GM21390 (cell line): Measurements from ENCODE around the gene CMTM2.
"Not testable (repeated sequence)": the region's sequence is repeated elsewhere in the genome, so short reads cannot be mapped to it uniquely, and the experiment has no call there.

Experiments used
- ATAC-seq: cut with Tn5 transposase; IDR thresholded peaks from one replicate; pipeline ENCODE4 v1.9.1; 2021; ENCODE audit not compliant: unreplicated experiment

Gene CMTM2

DNA sequence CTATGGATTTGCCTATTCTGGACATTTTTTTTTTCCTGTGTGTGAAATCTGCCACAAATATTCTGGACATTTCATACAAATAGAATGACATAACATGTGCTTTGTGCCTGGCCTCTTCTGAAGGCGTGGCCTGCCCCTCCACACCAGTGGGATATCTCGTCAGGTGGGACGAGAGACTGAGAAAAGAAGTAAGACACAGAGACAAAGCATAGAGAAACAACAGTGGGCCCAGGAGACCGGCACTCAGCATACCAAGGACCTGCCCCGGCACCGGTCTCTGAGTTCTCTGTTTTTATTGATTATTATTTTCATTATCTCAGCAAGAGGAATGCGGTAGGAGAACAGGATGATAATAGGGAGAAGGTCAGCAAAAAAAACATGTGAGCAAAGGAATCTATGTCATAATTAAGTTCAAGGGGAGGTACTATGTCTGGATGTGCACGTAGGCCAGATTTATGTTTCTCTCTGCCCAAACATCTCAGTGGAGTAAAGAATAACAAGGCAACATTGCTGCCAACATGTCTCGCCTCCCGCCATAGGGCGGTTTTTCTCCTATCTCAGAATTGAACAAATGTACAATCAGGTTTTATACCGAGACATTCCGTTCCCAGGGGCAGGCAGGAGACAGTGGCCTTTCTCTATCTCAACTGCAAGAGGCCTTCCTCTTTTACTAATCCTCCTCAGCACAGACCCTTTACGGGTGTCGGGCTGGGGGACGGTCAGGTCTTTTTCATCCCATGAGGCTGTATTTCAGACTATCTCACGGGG, 48.5 kb downstream of the CMTM2 start:
- ATAC-seq = not testable (repeated sequence)

DNA sequence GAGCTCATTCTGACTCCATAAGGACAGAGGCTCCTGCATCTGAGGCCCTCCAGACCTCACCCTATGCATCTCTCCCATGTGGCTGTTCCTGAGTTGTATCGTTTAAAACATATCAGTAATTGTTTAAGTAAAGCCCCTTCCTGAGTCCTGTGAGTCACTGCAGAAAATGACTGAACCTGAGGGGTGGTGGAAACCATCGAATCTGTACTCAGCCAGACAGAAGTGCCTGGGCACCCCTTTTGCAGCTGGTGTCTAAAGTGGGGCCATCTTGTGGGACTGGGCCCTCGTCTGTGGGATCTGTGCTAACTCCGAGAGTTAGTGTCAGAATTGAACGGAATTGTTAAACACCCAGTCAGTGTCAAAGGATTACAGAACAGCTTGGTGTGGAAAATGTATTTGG, 50.6 kb downstream of the CMTM2 start:
- ATAC-seq = no peak

DNA sequence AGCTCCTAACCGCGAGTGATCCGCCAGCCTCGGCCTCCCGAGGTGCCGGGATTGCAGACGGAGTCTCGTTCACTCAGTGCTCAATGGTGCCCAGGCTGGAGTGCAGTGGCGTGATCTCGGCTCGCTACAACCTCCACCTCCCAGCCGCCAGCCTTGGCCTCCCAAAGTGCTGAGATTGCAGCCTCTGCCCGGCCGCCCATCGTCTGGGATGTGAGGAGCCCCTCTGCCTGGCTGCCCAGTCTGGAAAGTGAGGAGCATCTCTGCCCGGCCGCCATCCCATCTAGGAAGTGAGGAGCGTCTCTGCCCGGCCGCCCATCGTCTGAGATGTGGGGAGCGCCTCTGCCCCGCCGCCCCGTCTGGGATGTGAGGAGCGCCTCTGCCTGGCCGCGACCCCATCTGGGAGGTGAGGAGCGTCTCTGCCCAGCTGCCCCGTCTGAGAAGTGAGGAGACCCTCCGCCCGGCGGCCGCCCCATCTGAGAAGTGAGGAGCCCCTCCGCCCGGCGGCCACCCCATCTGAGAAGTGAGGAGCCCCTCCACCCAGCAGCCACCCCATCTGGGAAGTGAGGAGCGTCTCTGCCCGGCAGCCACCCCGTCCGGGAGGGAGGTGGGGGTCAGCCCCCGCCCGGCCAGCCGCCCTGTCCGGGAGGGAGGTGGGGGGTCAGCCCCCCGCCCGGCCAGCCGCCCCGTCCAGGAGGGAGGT, 51.4 kb downstream of the CMTM2 start:
- not testable (repeated sequence) for ATAC-seq

DNA sequence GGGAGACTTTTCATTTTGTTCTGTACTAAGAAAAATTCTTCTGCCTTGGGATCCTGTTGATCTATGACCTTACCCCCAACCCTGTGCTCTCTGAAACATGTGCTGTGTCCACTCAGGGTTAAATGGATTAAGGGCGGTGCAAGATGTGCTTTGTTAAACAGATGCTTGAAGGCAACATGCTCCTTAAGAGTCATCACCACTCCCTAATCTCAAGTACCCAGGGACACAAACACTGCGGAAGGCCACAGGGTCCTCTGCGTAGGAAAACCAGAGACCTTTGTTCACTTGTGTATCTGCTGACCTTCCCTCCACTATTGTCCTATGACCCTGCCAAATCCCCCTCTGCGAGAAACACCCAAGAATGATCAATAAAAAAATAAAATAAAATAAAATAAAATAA, 52.3 kb downstream of the CMTM2 start:
- not testable (repeated sequence) for ATAC-seq

DNA sequence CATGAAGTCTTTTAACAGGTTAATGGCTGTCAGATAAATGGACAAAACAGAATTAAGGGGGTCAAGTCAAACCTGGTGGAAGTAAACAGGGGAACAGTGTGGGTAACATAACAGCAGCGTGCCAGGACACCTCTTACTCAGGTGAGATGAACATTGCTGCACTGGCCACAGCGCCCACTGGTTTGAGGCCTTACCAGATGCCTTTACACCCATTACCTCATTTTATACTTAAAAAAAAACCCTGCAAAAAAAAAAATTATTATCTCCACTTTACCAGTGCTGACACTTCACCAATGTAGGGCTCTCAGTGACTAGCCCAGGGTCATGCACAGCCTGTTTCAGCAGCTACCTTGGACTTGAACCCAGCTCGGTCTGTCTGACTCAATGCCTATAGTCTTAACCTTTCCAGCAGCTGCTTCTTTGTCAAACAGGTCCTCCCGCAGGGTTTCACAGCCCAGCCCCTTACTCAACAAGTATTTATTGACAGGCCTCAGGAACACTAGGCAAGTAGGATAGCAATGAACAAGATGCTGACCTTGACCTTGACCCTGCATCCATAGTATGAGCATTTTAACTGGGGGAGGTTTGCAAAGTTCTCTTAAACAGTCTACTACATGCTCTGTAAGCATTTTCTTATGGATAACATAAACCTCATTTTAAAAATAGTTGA, 55.4 kb downstream of the CMTM2 start:
- no peak for ATAC-seq

DNA sequence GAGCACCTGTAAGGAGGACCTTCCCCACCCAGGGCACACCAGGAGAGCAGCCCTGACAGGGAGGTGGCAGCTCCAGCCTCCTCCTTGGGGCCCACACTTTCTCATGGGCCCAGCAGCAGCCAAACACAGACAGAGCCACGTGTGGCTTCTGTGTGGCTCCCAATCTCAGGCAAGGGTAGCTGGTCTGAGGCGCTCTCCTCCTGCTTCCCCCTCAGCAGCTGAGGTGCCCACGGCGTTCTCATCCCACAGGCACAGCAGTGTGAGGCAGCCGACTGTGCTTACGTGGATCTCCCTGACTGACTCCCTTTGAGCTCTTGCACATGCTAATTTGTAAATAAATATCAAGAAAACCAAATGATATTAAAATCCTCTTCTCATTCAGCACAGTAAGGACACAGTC, 56.1 kb downstream of the CMTM2 start:
- ATAC-seq = no peak

DNA sequence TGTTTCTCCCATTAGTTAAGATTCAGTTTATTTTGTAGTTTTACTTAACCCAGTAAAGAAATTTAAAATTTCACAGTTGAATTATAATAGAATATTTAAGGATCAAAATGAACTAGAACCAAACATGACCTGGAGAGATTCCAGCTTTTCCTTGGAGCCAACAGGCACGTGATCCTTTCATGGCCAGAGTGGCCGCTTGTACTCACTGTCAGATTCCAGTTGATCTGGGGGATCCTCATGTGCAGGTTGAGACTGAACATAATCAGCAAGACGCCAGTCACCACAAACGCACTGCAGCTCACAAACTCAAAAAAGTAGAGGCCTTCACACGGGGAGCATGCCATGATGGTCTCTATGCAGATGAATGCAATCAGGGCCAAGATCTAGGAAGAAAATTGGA, 56.9 kb downstream of the CMTM2 start:
- ATAC-seq = no peak

DNA sequence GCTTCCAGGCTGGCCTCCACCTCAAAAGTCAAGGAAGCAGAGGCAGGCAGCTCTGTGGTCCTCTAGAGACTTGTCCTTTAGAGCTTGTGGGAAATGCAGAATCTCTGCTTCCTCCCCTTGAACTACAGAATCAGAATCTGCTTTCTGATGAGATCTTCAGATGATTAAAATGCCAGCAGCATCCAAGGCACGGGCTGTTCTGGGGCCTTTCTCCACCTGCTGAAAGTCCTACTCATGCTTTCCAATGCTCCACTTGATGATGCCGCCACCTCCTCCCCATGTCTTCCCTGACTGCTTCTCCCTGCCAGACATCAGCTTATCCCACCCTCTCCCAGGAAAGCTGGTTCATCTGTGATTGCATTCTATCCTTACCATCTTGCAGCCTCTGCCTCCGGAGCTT, 58.5 kb downstream of the CMTM2 start:
- no peak for ATAC-seq
